Natural killer cell (primary cell): ENCODE results near the gene CD96. TPM values are rescaled to one million over a fixed set of nuclear protein-coding genes. Genes with fewer than 3 reads are reported as not detected.
A peak's percentile ranks its signal among the peaks of the same experiment; 100 is the strongest.

Experiments used
- ATAC-seq, 3 donors: fragments of 150-1000 bp in 2 of 3; fragments of 200-7000 bp in 1 of 3; cut with Tn5 transposase; 1 replicate in 1 of 3; 2 replicates in 2 of 3; pipeline ENCODE4 v1.10.0; 2021; ENCODE audit warnings: mild to moderate bottlenecking in 2 of 3, moderate library complexity in 2 of 3
- DNase-seq, 2 donors: peaks; one replicate each; pipeline versions ENCODE4 v3.0.0 to v3.0.0-alpha.2; 2013 to 2021; ENCODE audit warnings: mixed read lengths in 1 of 2
- H3K27ac ChIP-seq: one replicate; pipeline ENCODE4 v1.5.1; 2013; ENCODE audit warnings: mild to moderate bottlenecking, low read length
- H3K27me3 ChIP-seq: one replicate; pipeline ENCODE4 v1.6.1; 2013; ENCODE audit warnings: low read length; ENCODE audit not compliant: control insufficient read depth, insufficient read depth
- H3K36me3 ChIP-seq: one replicate; pipeline ENCODE4 v1.6.1; 2013; ENCODE audit warnings: low read length; ENCODE audit not compliant: control insufficient read depth, insufficient read depth
- H3K4me1 ChIP-seq: one replicate; pipeline ENCODE4 v1.6.1; 2013; ENCODE audit warnings: low read length; ENCODE audit not compliant: control insufficient read depth, insufficient read depth
- H3K4me3 ChIP-seq: one replicate; pipeline ENCODE4 v1.5.1; 2013; ENCODE audit warnings: low read length
- H3K9me3 ChIP-seq: one replicate; pipeline ENCODE4 v1.6.1; 2013; ENCODE audit warnings: low read length; ENCODE audit not compliant: control insufficient read depth, insufficient read depth
- H3K27ac Mint-ChIP-seq, 2 donors: one replicate each; pipeline ENCODE4 v1.8.0; 2022; ENCODE audit warnings: mild to moderate bottlenecking in 2 of 2, mixed read lengths in 2 of 2, moderate library complexity in 1 of 2
- H3K27me3 Mint-ChIP-seq, 2 donors: one replicate each; pipeline ENCODE4 v1.8.0; 2022; ENCODE audit warnings: low read depth in 2 of 2, mixed read lengths in 2 of 2
- H3K36me3 Mint-ChIP-seq: one replicate; pipeline ENCODE4 v1.8.0; 2022; ENCODE audit warnings: mixed read lengths
- H3K4me1 Mint-ChIP-seq, 2 donors: one replicate each; pipeline ENCODE4 v1.8.0; 2022; ENCODE audit warnings: mixed read lengths in 2 of 2
- H3K4me3 Mint-ChIP-seq: one replicate; pipeline ENCODE4 v1.8.0; 2022; ENCODE audit warnings: mild to moderate bottlenecking, moderate library complexity, mixed read lengths
- H3K9me3 Mint-ChIP-seq, 2 donors: one replicate each; pipeline ENCODE4 v1.8.0; 2022; ENCODE audit warnings: mixed read lengths in 2 of 2
- CTCF ChIP-seq: fragments of 200-600 bp; IDR thresholded peaks from one replicate; pipeline ENCODE4 v1.8.0; 2022; ENCODE audit warnings: antibody characterized with exemption
- WGBS: methylation state at CpG from one replicate; pipeline ENCODE4 v1.1.7; 2013; ENCODE audit warnings: missing lambda C conversion rate; ENCODE audit not compliant: insufficient coverage; 5-methylcytosine and 5-hydroxymethylcytosine counted together
- intact Hi-C: fragments of 100-400 bp; cut with micrococcal nuclease; formaldehyde crosslinking; loops from one replicate; pipeline ENCODE4 v1.14.2; 2022
- total RNA-seq, 4 donors: library from RNA; stranded (reverse); fragments of 120-200 nt in 1 of 4; gene quantifications; one replicate each; pipeline versions ENCODE4 v1.2.3 to v1.2.4, GENCODE V29; 2013 to 2022

CD96 gene
- total RNA-seq, 3 donors from 2014 or later (not counting 1 experiment from before 2014, with no cell fraction given) = 146 to 191 (median 166) TPM

GRCh38 chr3:111534701-111535100, 7.3 kb upstream of the CD96 start:
- Histone ChIP-seq H3K36me3 (no peaks in the 10 kb centered on the region), H3K27me3 (no peaks in the 10 kb centered on the region), H3K9me3 (no peaks in the 10 kb centered on the region), H3K27ac (no peak overlapping the region), H3K4me3 (no peak overlapping the region), H3K4me1 (peaks cover 8% of the 10 kb centered on the region)
- 74% methylated on average over 4 of the region's 4 CpGs for WGBS
- Mint-ChIP-seq H3K9me3 (no peaks in the 10 kb centered on the region), H3K27me3 (peaks cover 0 to 3% of the 10 kb centered on the region in 2 donors), H3K36me3 (no peaks in the 10 kb centered on the region), H3K27ac (peak overlapping the region in 1 of 2 donors; percentile 10), H3K4me3 (no peak overlapping the region), H3K4me1 (peaks cover 15 to 20% of the 10 kb centered on the region in 2 donors)
- ATAC-seq (no peak), DNase-seq (no peak)
- intact Hi-C loops = loop anchor here (10.0 kb wide), 1 partner anchor 140 kb away; no protein-coding TSS in a partner anchor
- no peak for TF ChIP-seq CTCF

- no peak for TF ChIP-seq CTCF
- Histone ChIP-seq H3K4me1 (peaks cover 17% of the 10 kb centered on the region), H3K9me3 (no peaks in the 10 kb centered on the region), H3K27me3 (no peaks in the 10 kb centered on the region), H3K27ac (no peak overlapping the region), H3K36me3 (no peaks in the 10 kb centered on the region), H3K4me3 (no peak overlapping the region)
- intact Hi-C loops = loop anchor here (10.0 kb wide), 1 partner anchor 143 kb away; no protein-coding TSS in a partner anchor
- H3K36me3 Mint-ChIP-seq = no peaks in the 10 kb centered on the region
- WGBS = 100% methylated on average over 1 of the region's 1 CpG
- H3K27ac Mint-ChIP-seq = peak overlapping the region in 1 of 2 donors; percentile 70
- H3K9me3 Mint-ChIP-seq = no peaks in the 10 kb centered on the region
- H3K4me3 Mint-ChIP-seq = no peak overlapping the region
- DNase-seq (no peak), ATAC-seq (no peak)
- peaks cover 22 to 26% of the 10 kb centered on the region in 2 donors for H3K4me1 Mint-ChIP-seq
- peaks cover 0 to 3% of the 10 kb centered on the region in 2 donors for H3K27me3 Mint-ChIP-seq
Observed at GRCh38 chr3:111538111-111538510, 3.9 kb upstream of the CD96 start.

GRCh38 chr3:111538681-111539083, 3.3 kb upstream of the CD96 start:
- H3K27ac Mint-ChIP-seq = peak overlapping the region in 1 of 2 donors; percentile 70
- H3K36me3 Mint-ChIP-seq = no peaks in the 10 kb centered on the region
- H3K27me3 Mint-ChIP-seq = peaks cover 0 to 3% of the 10 kb centered on the region in 2 donors
- H3K9me3 Mint-ChIP-seq = no peaks in the 10 kb centered on the region
- peak overlapping the region; percentile 83 for H3K4me3 Mint-ChIP-seq
- DNase-seq = peak in 1 of 2 donors; percentile 46
- peaks cover 22 to 26% of the 10 kb centered on the region in 2 donors for H3K4me1 Mint-ChIP-seq
- peak overlapping the region; percentile 2 for H3K27ac ChIP-seq
- H3K4me1 ChIP-seq = peaks cover 20% of the 10 kb centered on the region
- no peak overlapping the region for H3K4me3 ChIP-seq
- ATAC-seq = no peak
- intact Hi-C loops = loop anchor here (10.0 kb wide), 1 partner anchor 144 kb away; no protein-coding TSS in a partner anchor
- H3K36me3 ChIP-seq = no peaks in the 10 kb centered on the region
- H3K27me3 ChIP-seq = no peaks in the 10 kb centered on the region
- TF ChIP-seq CTCF = no peak
- no peaks in the 10 kb centered on the region for H3K9me3 ChIP-seq
- 13% methylated on average over 3 of the region's 4 CpGs for WGBS
